Suppressor macrophage treated with lipopolysaccharide for 4 hours (primary cell): ENCODE data around the gene PLA2G4F.

ENCODE experiments used
- DNase-seq: peaks from one replicate; pipeline ENCODE4 v3.0.0-alpha.2; 2020

PLA2G4F gene

GRCh38 chr15:42145546-42146455 lies 10.6 kb downstream of the PLA2G4F start:
- DNase-seq: no peak

GRCh38 chr15:42144841-42145375 lies 11.5 kb downstream of the PLA2G4F start:
- DNase-seq: no peak

GRCh38 chr15:42143866-42144625 lies 12.4 kb downstream of the PLA2G4F start:
- no peak for DNase-seq

GRCh38 chr15:42143356-42143755 lies 13.1 kb downstream of the PLA2G4F start:
- DNase-seq: no peak

GRCh38 chr15:42141795-42142667 lies 14.4 kb downstream of the PLA2G4F start:
- no peak for DNase-seq

GRCh38 chr15:42141246-42141645 lies 15.2 kb downstream of the PLA2G4F start:
- DNase-seq: no peak

GRCh38 chr15:42140383-42141070 lies 15.9 kb downstream of the PLA2G4F start:
- no peak for DNase-seq

GRCh38 chr15:42139596-42139995 lies 16.8 kb downstream of the PLA2G4F start:
- DNase-seq: no peak

- DNase-seq: peak; percentile 39
Measured at GRCh38 chr15:42138968-42139386, 17.5 kb downstream of the PLA2G4F start.

GRCh38 chr15:42138411-42138810 lies 18.0 kb downstream of the PLA2G4F start:
- DNase-seq: no peak

GRCh38 chr15:42137461-42138261 lies 18.8 kb downstream of the PLA2G4F start:
- DNase-seq: peak; percentile 66

GRCh38 chr15:42136513-42136912 lies 19.9 kb downstream of the PLA2G4F start:
- no peak for DNase-seq

- no peak for DNase-seq
Measured at GRCh38 chr15:42135351-42135750, 21.1 kb downstream of the PLA2G4F start.

- DNase-seq: no peak
Measured at GRCh38 chr15:42134617-42135245, 21.7 kb downstream of the PLA2G4F start.

GRCh38 chr15:42133886-42134502 lies 22.4 kb downstream of the PLA2G4F start:
- peak; percentile 75 for DNase-seq

- DNase-seq: no peak
Measured at GRCh38 chr15:42133356-42133755, 23.1 kb downstream of the PLA2G4F start.

- no peak for DNase-seq
Measured at GRCh38 chr15:42131826-42132806, 24.3 kb downstream of the PLA2G4F start.

GRCh38 chr15:42131006-42131405 lies 25.4 kb downstream of the PLA2G4F start:
- no peak for DNase-seq
